Bone marrow (tissue), 2 donors: ENCODE results near the gene FRMPD4.

ENCODE experiments used
- DNase-seq, 2 donors: peaks; one replicate each; lab custom pipeline; 2025; lab: John Stamatoyannopoulos, UW

FRMPD4 gene

GRCh38 chrX:12439416-12439815, 301.1 kb downstream of the FRMPD4 start:
- DNase-seq: no peak

- DNase-seq: no peak
Measured at GRCh38 chrX:12440246-12440645, 302.0 kb downstream of the FRMPD4 start.

- no peak for DNase-seq
Measured at GRCh38 chrX:12441381-12442128, 303.3 kb downstream of the FRMPD4 start.

- DNase-seq: no peak
Measured at GRCh38 chrX:12443534-12444098, 305.3 kb downstream of the FRMPD4 start.

DNA sequence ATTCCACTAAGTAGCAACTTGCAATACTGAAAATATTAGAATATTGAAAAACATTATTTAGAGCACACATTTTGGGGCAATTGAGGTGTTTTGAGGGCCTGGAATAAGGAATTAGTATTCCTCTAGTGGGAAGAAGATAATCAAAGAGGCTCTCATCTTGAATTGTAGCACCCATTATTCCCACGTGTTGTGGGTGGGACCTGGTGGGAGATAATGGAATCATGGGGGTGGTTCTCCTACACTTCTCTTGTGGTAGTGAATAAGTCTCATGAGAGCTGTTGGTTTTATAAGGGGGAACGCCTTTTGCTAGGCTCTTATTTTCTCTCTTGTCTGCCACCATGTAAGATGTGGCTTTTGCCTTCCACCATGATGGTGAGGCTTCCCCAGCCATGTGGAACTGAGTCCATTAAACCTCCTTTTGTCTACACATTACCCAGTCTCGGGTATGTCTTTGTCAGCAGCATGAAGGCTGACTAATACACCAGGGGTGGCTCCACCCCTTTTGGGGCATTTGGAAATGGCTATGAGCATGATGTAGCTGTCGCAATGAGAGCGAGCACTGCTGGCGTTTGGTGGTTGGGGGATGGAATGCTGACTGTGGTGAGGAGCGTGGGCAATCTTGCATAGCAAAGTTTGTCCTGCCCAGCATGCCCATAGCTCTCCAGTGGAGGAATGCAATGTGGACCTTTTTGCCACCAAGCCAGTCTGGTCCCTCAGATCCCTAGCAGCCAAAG, 308.2 kb downstream of the FRMPD4 start:
- no peak for DNase-seq

GRCh38 chrX:12447448-12448064, 309.3 kb downstream of the FRMPD4 start:
- no peak for DNase-seq

DNA sequence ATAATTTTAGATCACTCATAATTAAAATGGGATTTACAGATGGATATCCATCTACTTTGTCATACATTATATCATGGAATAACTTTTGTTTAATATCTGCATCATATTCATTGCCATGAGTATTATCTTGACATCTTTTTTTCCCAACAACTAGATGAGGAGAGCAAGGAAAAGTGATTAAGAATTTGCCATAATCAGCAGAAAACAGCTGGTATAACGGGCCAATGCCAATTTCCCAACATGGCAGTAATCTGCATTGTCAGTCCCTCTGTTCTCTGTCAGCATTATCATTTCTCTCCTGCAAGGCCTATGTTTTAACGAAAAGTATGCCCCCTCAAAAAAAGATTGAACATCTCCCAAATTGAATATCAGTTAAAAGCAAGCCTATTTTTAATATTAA, 314.0 kb downstream of the FRMPD4 start:
- no peak for DNase-seq

- DNase-seq: no peak
Measured at GRCh38 chrX:12460929-12461328, 322.7 kb downstream of the FRMPD4 start.

DNA sequence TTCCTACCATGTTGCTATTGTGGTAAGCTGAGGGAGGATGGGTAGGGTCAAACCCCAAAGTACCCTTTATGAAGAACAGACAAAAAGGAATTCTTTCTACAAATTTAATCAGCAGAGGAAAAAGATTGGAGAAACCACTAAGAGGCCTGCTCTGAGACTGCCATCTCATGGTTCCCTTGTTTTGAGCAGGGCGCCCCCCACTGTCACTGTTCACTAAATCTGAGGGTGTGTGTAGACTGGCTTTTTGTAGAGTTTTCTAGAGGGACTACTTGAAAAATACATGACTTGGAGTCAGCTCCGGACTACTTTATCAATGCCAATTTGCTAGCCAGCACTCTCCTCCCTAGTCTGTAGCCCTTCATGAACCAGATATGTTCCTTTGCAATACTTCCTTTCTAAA, 324.8 kb downstream of the FRMPD4 start:
- DNase-seq: no peak

DNA sequence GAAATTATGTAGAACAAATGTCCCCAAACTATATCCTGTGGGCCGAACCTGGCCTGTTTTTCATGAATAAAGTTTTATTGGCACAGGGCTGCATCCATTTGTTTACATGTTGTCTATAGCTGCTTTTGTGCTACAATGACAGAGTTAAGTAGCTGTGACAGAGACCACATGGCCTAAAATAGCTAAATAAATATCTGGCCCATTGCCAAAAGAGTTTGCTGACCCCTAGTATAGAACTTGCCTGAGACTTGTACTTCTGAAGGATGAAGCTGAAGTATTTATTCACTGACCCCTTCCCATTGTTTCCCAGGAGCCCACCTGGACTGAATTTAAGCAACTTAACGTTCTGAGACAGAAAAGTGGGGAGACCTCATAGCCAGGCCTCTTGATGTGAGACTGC, 325.6 kb downstream of the FRMPD4 start:
- no peak for DNase-seq

DNA sequence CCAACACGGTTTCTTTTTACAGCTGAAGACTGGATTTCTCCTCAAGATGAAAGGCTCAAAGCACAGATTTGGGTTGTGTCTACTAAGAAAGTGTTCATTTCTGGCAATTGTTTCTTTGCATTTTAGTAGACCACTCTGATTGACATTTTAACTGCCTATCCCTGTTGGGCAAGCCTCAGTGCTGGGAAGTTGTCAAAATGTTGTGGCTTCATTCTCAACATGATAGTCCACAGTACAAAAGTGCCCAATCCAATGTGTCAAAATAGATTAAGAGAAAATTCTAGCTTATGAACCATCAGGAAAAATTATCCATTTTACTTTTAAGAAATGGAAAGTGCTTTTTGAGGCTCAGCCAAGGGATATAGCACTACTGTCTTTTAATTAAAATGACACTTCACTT, 329.0 kb downstream of the FRMPD4 start:
- DNase-seq: no peak

DNA sequence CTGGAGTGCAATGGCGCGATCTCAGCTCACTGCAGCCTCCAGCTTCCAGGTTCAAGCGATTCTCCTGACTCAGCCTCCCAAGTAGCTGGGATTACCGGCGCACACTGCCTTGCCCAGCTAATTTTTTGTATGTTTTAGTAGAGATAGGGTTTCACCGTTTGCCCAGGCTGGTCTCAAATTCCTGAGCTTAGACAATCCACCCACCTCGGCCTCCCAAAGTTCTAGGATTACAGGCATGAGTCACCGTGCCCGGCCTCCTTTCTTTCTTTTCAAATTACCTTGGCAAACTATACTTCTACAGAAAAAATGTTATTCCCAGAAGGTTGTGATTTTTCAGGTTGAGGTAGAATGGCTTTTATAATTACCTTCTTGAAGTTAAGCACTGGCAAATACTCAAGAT, 331.0 kb downstream of the FRMPD4 start:
- no peak for DNase-seq

- no peak for DNase-seq
Measured at GRCh38 chrX:12471061-12471460, 332.8 kb downstream of the FRMPD4 start.

DNA sequence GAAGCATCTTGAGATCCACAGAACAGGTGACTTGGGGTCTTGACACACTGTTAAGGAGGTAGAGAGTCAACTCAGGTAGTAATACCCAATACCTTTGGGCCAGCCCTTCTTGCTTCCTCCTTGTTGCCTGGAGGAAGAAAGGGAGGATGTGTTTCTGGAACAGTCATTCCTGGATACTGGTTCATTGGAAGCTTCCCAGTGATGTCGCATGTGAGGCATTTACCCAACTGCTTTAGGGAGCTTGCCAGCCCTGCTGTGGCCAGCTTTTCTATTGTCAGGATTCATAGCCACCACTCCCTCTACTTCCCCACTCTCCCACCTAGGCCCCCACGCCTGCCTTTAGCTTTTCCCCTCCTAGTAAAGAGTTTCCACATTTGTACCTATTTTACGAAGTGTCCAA, 342.7 kb downstream of the FRMPD4 start:
- DNase-seq: no peak

- DNase-seq: no peak
Measured at GRCh38 chrX:12488220-12488619, 349.9 kb downstream of the FRMPD4 start.

DNA sequence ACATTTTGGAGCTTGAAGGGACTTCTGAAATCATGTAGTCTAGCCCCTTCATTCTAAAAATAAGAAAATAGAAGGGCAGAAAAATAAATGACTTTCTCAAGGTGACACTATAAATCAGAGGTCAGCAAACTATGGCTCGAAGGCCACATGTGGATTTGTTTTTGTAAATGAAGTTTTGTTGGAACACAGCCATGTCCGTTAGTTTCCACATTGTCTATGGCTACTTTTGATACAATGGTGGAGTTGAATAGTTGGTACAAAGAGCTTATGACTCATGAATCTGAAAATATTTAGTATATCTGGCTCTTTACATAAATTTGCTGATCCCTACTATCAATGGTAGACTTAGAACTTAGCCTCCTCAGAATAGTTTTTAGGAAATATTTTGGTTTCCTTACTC, 350.5 kb downstream of the FRMPD4 start:
- no peak for DNase-seq

DNA sequence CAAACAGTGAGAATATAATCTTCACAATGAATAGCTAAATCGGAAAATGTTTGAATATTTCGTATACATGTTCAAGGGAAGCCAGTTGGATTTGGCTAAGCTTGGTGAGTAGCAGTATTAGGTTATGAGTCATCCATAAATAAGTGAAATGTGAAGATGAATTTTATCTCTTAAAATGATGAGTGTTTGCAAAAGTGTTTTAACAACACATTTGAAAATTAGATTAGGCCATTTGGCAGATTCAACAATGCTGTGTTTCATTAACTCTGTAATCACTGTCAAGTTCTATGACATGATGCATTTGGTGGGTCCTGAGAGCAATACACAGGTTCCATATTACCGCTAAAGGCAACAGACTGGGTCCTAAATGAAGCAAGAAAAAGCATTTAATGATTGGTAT, 351.1 kb downstream of the FRMPD4 start:
- DNase-seq: no peak

DNA sequence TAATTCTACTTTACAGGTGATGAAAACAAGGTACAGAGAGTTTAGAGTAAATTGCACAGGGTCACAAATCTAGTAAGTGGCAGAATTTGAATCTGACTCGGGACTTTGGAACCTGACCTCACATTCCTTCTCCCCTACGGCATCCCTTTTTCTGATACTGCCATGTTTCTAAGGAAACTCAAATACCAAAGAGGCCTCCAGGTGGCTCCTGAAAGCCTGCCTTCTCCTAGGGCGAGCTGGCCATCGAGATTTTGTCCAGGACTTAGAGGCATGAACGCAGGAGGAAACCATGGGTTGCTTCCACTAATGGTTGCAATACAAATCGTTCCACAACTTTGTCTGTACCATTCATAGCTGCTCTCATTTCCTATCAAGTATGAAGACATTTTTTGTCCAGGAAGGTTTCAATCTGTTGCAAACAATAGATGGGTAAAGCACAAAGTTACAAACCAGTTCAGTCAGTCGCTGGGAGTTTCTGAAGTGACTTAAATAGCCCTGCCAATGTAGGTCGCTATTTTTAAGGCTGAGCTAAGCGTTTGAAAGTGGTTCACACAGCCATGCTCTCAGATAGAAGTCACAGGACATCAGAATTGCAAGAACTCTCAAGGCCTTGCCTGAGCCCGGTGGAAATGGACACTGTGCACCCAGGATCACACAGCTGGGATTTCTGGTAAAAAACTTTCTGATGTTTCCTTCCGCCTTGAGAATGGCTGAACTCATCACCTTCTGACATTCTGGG, 356.3 kb downstream of the FRMPD4 start:
- no peak for DNase-seq

DNA sequence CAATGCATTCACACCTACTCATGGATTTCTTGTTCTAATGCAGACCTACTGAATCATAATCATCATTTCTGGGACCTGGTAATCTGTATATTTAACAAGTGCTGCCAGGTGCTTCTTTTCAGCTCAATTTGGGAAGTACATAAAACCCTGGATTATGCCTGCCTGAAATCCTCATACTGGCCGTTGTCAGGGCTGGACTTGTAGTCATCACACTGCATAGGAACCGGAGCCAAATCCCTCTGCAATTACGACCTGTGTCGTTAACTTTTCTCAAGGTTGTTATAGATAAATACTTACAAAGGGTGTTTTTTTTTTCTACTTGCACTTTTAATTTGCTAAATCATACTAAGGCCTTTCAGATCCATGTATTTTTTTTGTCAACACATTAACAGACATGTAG, 358.1 kb downstream of the FRMPD4 start:
- no peak for DNase-seq

DNA sequence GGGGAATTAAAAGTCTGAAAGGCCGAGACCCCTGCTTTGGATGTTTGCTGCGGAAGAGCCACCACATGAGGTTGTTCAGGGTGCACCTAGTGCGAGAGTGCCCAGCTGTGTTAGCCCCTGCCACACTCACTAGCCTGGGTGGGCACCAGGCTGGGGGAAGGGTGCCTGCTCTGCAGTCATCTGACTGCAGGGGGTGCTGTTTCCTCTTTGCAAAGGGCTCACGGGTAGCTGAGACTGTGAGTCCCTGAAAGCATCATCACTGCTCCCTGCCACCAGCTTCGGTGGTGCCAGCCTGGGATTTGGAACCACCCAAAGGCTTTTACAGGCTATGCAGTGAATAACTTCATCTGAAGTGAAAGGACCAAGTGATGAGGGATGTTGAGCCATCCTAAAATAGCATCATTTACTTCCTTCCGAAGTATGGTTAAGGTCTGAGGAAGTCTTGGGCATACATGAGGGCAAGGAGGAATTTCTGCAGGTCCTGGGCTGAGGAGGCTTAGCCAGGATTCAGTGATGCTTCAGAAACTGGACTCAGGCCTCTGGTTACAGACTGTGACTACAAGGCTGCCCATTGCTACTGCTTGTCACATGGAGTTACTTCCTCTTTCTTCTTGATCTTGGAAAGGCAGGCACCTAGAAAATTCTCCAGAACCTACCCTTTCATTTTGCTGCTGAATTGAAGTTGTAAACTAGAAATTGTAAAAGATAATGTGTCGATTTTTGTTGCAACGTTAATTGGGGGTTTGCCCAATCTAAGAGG, 359.7 kb downstream of the FRMPD4 start:
- no peak for DNase-seq

- no peak for DNase-seq
Measured at GRCh38 chrX:12505127-12505526, 366.9 kb downstream of the FRMPD4 start.
